WERI-Rb-1 (cell line): ENCODE measurements around the gene BTG3.

Source experiments
- DNase-seq: peaks from one replicate; pipeline ENCODE4 v3.0.0-alpha.2; 2020
- H3K27ac ChIP-seq: fragments of 250-450 bp; sonication (Bioruptor Pico); 2 replicates; pipeline ENCODE4 v1.5.1; 2020; ENCODE audit warnings: mild to moderate bottlenecking, moderate library complexity
- H3K27me3 ChIP-seq: fragments of 250-450 bp; sonication (Bioruptor Pico); 2 replicates; pipeline ENCODE4 v1.5.1; 2021; ENCODE audit warnings: mild to moderate bottlenecking, low read depth, moderate library complexity; ENCODE audit not compliant: insufficient read depth, severe bottlenecking
- H3K36me3 ChIP-seq: fragments of 250-450 bp; sonication (Bioruptor Pico); 2 replicates; pipeline ENCODE4 v1.5.1; 2020; ENCODE audit warnings: mild to moderate bottlenecking, moderate library complexity
- H3K4me3 ChIP-seq: 2 replicates; pipeline ENCODE4 v1.5.1; 2011; ENCODE audit warnings: low read depth, mild to moderate bottlenecking, control low read depth, low read length
- H3K9me3 ChIP-seq: fragments of 250-450 bp; sonication (Bioruptor Pico); 2 replicates; pipeline ENCODE4 v1.5.1; 2021; ENCODE audit warnings: mild to moderate bottlenecking, moderate library complexity; ENCODE audit not compliant: severe bottlenecking
- TF ChIP-seq, protein P1 (sequence below): IDR thresholded peaks from 2 replicates; pipeline ENCODE4 v1.5.1; 2011; ENCODE audit warnings: low read depth, mild to moderate bottlenecking, control low read depth, inconsistent platforms, low read length

The BTG3 gene

DNA sequence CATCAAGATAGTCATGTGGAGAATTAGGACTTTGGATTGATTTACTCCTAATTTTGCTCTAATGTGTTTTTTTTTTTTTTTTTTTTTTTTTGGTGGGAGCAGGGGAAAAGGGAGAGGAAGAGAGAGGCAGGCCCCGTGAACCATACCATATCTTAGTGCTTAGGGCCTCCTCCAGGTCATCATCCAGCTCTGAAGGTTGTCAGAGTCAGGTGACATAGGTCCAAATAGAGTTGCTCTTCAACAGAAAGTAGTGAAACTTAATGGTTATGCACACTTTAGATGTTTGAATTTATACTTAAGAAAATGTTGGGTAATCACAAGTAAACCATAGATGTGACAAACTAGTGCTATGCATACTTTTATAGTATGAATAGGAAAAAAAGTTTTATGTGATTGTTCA is 67.7 kb downstream of the BTG3 start:
- Histone ChIP-seq H3K27ac (no peak overlapping the region), H3K36me3 (peaks cover 17% of the 10 kb centered on the region), H3K4me3 (no peak overlapping the region), H3K27me3 (no peaks in the 10 kb centered on the region), H3K9me3 (no peaks in the 10 kb centered on the region)
- TF ChIP-seq, protein P1, sequence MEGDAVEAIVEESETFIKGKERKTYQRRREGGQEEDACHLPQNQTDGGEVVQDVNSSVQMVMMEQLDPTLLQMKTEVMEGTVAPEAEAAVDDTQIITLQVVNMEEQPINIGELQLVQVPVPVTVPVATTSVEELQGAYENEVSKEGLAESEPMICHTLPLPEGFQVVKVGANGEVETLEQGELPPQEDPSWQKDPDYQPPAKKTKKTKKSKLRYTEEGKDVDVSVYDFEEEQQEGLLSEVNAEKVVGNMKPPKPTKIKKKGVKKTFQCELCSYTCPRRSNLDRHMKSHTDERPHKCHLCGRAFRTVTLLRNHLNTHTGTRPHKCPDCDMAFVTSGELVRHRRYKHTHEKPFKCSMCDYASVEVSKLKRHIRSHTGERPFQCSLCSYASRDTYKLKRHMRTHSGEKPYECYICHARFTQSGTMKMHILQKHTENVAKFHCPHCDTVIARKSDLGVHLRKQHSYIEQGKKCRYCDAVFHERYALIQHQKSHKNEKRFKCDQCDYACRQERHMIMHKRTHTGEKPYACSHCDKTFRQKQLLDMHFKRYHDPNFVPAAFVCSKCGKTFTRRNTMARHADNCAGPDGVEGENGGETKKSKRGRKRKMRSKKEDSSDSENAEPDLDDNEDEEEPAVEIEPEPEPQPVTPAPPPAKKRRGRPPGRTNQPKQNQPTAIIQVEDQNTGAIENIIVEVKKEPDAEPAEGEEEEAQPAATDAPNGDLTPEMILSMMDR: no peak
- no peak for DNase-seq
